Ovary (tissue), 10 donors: ENCODE measurements around the gene STX18. TPM values are rescaled to one million over a fixed set of nuclear protein-coding genes. Genes with fewer than 3 reads are reported as not detected.

Experiments used
- DNase-seq, 5 donors: peaks; one replicate each; pipeline ENCODE4 v3.0.0-alpha.2; 2019 to 2020
- H3K27ac ChIP-seq, 2 donors: fragments of 200-600 bp; one replicate each; pipeline versions ENCODE4 v1.5.1 to v1.8.0; 2019 to 2022
- H3K27me3 ChIP-seq: fragments of 200-600 bp; one replicate; pipeline ENCODE4 v1.8.0; 2022
- H3K36me3 ChIP-seq: fragments of 200-600 bp; sonication (generic); one replicate; pipeline ENCODE4 v1.5.1; 2019
- H3K4me1 ChIP-seq: one replicate; pipeline ENCODE4 v1.8.1; 2013; ENCODE audit warnings: mild to moderate bottlenecking, moderate library complexity; ENCODE audit not compliant: insufficient read depth
- H3K4me3 ChIP-seq: fragments of 200-600 bp; sonication (generic); one replicate; pipeline ENCODE4 v1.5.1; 2017
- H3K9me3 ChIP-seq, 2 donors: fragments of 200-600 bp in 1 of 2; sonication (generic) in 1 of 2; one replicate each; pipeline versions ENCODE4 v1.5.1 to v1.8.1; 2013 to 2019; ENCODE audit warnings: mild to moderate bottlenecking in 1 of 2, moderate library complexity in 1 of 2
- CTCF ChIP-seq, 3 donors: fragments of 450-650 bp in 2 of 3; fragments of 200-600 bp in 1 of 3; IDR thresholded peaks; one replicate each; pipeline versions ENCODE4 v1.5.1 to v1.8.0; 2016 to 2022; ENCODE audit warnings: antibody characterized with exemption in 3 of 3, mild to moderate bottlenecking in 1 of 3
- EP300 ChIP-seq: sonication (generic); formaldehyde crosslinking; IDR thresholded peaks from one replicate; pipeline ENCODE4 v1.6.1; 2017; ENCODE audit warnings: antibody characterized with exemption
- POLR2A ChIP-seq: fragments of 450-650 bp; IDR thresholded peaks from one replicate; pipeline ENCODE4 v1.6.1; 2017; ENCODE audit warnings: antibody characterized with exemption, mild to moderate bottlenecking, moderate library complexity
- WGBS, 3 donors: extraction: QIAGEN DNeasy Blood & Tissue Kit in 1 of 3; methylation state at CpG; one replicate each; pipeline versions ENCODE4 v1.1.5 to v1.1.7; 2013 to 2017; 5-methylcytosine and 5-hydroxymethylcytosine counted together
- intact Hi-C, 4 donors: fragments of 100-400 bp; cut with DNase I; formaldehyde crosslinking; loops; one replicate each; pipeline versions ENCODE4 v1.11.0 to v1.15.1; 2022 to 2023
- long read RNA-seq, 3 donors: library from polyadenylated mRNA in 2 of 3; unstranded in 2 of 3; transcript quantifications; one replicate each; pipeline ENCODE4 v2.0.0 and lab custom pipeline, GENCODE V29; 2021 to 2026
- polyA plus RNA-seq, 2 donors: library from polyadenylated mRNA; stranded (reverse); fragments of 200-250 nt in 1 of 2; fragments of 350-450 nt in 1 of 2; fragmentation: Illumina TruSeq in 1 of 2; extraction: RNeasy Lipid Tissue Mini Kit (QIAGEN cat#74804) in 1 of 2; gene quantifications; one replicate each; pipeline ENCODE4 v1.2.3, GENCODE V29; 2013 to 2014
- total RNA-seq, 7 donors: library from RNA; depleted of rRNA in 2 of 7; stranded (reverse); fragments of >200 nt in 2 of 7; fragmentation: NEBNext Ultra II Directional in 3 of 7; extraction: Animal tissue kit (Norgen Biotek cat#: 25700) in 3 of 7; gene quantifications; one replicate each; pipeline versions ENCODE4 v1.1.0 to v1.2.4, GENCODE V29; 2016 to 2023
- donor health status: DM: no; HTN: no; CAD: no; lungs with moderate emphysema.
- donor health status: DM: no; HTN: no; CAD: no.
- donor health status: Bipolar disorder and iron deficiency.
- donor health status: DM: yes; HTN: yes; CAD: no.
- donor health status: DM: no; HTN: no; CAD: no.
- donor health status: DM: yes; HTN: yes; CAD: no.

The STX18 gene
- 10 to 100 TPM; 22.7 to 36.9 (median 31.9) TPM for total RNA-seq
- polyA plus RNA-seq = 10 to 100 TPM; 18.1 to 61.4 TPM
- long read RNA-seq, donor 1, transcript STX18-201 (11 exons, 2,138 nt) = major isoform, 138 of 177 reads
- long read RNA-seq, donor 1, partial matches to known transcripts = 2 of 177 reads
- long read RNA-seq, donor 1, other reads (novel, unspliced or antisense) = 36 of 177 reads
- long read RNA-seq, donor 2, transcript STX18-201 (11 exons, 2,138 nt) = major isoform, 20 of 179 reads
- long read RNA-seq, donor 2, partial matches to known transcripts = 119 of 179 reads
- long read RNA-seq, donor 2, other reads (novel, unspliced or antisense) = 38 of 179 reads
- long read RNA-seq, donor 3, transcript STX18-201 (11 exons, 2,138 nt) = major isoform, 31 of 45 reads
- long read RNA-seq, donor 3, partial matches to known transcripts = 6 of 45 reads
- long read RNA-seq, donor 3, other reads (novel, unspliced or antisense) = 7 of 45 reads

GRCh38 chr4:4541661-4542570 is at the start of gene STX18:
TSS of gene STX18 (minus strand) at chr4:4542048. CDS start at chr4:4541964, 84 bp downstream.
- Histone ChIP-seq H3K4me3 (peak within 1 kb of the TSS; percentile 98), H3K27me3 (no peaks in the 10 kb centered on the region), H3K36me3 (no peaks in the 10 kb centered on the region), H3K4me1 (peaks cover 9% of the 10 kb centered on the region), H3K9me3 (no peaks in the 10 kb centered on the region), H3K27ac (peak within 1 kb of the TSS; percentile 69 to 73)
- intact Hi-C loops = no loop called here
- DNase-seq = peak; percentile 79 to 92 (median 87)
- peak; percentile 64 for TF ChIP-seq POLR2A
- TF ChIP-seq CTCF (IDR thresholded peaks at IDR 0.05) = peak in 1 of 3 donors; percentile 26
- no peak for TF ChIP-seq EP300
- 0 to 1% (median 0%) methylated on average over 65 to 76 of the region's 76 CpGs for WGBS, 3 donors

DNA sequence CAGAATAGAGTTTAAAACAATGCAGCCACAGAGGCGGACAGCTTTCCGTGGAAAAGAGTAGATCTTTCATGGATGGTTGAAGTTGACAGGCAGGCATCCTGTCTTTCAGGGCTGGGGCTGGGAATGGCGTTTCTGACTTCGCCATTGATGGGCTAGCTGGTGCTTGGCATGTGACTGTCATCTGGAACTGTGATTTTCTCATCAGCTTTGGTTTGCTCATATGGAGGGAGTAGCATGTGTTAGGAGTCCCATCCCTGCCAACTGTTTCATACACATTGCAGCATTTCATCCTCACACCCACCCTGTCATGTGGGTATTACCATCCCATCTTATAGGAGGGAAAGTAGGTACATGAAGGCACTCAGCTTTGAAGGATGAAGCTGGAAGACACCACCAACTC is 49.2 kb upstream of the STX18 start:
- no peak overlapping the region for H3K4me3 ChIP-seq
- no peak overlapping the region for H3K27ac ChIP-seq
- no peak for TF ChIP-seq POLR2A
- no peak for TF ChIP-seq CTCF (IDR thresholded peaks at IDR 0.05)
- no peak for TF ChIP-seq EP300
- DNase-seq = no peak
- H3K36me3 ChIP-seq = no peaks in the 10 kb centered on the region
- WGBS, 3 donors = 72 to 81% (median 72%) methylated on average over 4 of the region's 4 CpGs
- no peaks in the 10 kb centered on the region for H3K27me3 ChIP-seq
- no peaks in the 10 kb centered on the region for H3K9me3 ChIP-seq
- peaks cover 2% of the 10 kb centered on the region for H3K4me1 ChIP-seq
- intact Hi-C loops = no loop called here

- intact Hi-C loops = no loop called here
- Histone ChIP-seq H3K9me3 (no peaks in the 10 kb centered on the region), H3K27ac (no peak overlapping the region), H3K27me3 (no peaks in the 10 kb centered on the region), H3K4me3 (no peak overlapping the region), H3K36me3 (no peaks in the 10 kb centered on the region), H3K4me1 (peaks cover 2% of the 10 kb centered on the region)
- DNase-seq = no peak
- WGBS, 3 donors = 13 to 22% (median 15%) methylated on average over 7 of the region's 7 CpGs
- TF ChIP-seq POLR2A (no peak), CTCF (IDR thresholded peaks at IDR 0.05) (no peak), EP300 (no peak)
Observed at GRCh38 chr4:4590546-4590945, 48.7 kb upstream of the STX18 start.

GRCh38 chr4:4585012-4585670 is 43.3 kb upstream of the STX18 start:
- intact Hi-C loops = no loop called here
- Histone ChIP-seq H3K4me1 (no peaks in the 10 kb centered on the region), H3K9me3 (no peaks in the 10 kb centered on the region), H3K27me3 (no peaks in the 10 kb centered on the region), H3K4me3 (no peak overlapping the region), H3K36me3 (no peaks in the 10 kb centered on the region), H3K27ac (no peak overlapping the region)
- TF ChIP-seq EP300 = no peak
- no peak for TF ChIP-seq POLR2A
- no peak for TF ChIP-seq CTCF (IDR thresholded peaks at IDR 0.05)
- no peak for DNase-seq
- 48 to 64% (median 53%) methylated on average over 3 of the region's 3 CpGs for WGBS, 3 donors
